SK-N-SH treated with all-trans-retinoic acid at 6 μM for 48 hours (cell line): Measurements from ENCODE around the gene H2BK1.

Experiments
- ATAC-seq: fragments of 200-7000 bp; cut with Tn5 transposase; 3 replicates; pipeline ENCODE4 v1.9.1; 2020; ENCODE audit warnings: mild to moderate bottlenecking, moderate library complexity
- ARNTL ChIP-seq: fragments of 450-650 bp; formaldehyde crosslinking; IDR thresholded peaks from 2 replicates; pipeline ENCODE4 v1.5.0; 2020; ENCODE audit warnings: low read depth, mild to moderate bottlenecking, moderate library complexity, borderline replicate concordance
- BACH2 ChIP-seq: fragments of 250-450 bp; sonication (Bioruptor Pico); IDR thresholded peaks from 2 replicates; pipeline ENCODE4 v1.9.0; 2021; ENCODE audit warnings: mild to moderate bottlenecking, borderline replicate concordance
- CREB5 ChIP-seq: fragments of 250-450 bp; sonication (Bioruptor Pico); IDR thresholded peaks from 2 replicates; pipeline ENCODE4 v1.5.1; 2020; ENCODE audit warnings: low read depth, mild to moderate bottlenecking, moderate library complexity
- CSDC2 ChIP-seq: fragments of 250-450 bp; sonication (Bioruptor Pico); IDR thresholded peaks from 2 replicates; pipeline ENCODE4 v1.5.0; 2020; ENCODE audit warnings: mild to moderate bottlenecking, moderate library complexity
- CSRNP3 ChIP-seq: fragments of 250-450 bp; sonication (Bioruptor Pico); IDR thresholded peaks from 2 replicates; pipeline ENCODE4 v1.5.1; 2021; ENCODE audit warnings: mild to moderate bottlenecking, moderate library complexity
- ESRRG ChIP-seq: fragments of 250-450 bp; sonication (Bioruptor Pico); IDR thresholded peaks from 2 replicates; pipeline ENCODE4 v1.6.1; 2021; ENCODE audit warnings: mild to moderate bottlenecking
- GLIS3 ChIP-seq: fragments of 250-450 bp; sonication (Bioruptor Pico); IDR thresholded peaks from 2 replicates; pipeline ENCODE4 v1.5.0; 2020; ENCODE audit warnings: mild to moderate bottlenecking, moderate library complexity
- OSR1 ChIP-seq: fragments of 250-450 bp; sonication (Bioruptor Pico); IDR thresholded peaks from 2 replicates; pipeline ENCODE4 v1.8.0; 2022; ENCODE audit warnings: moderate library complexity, mild to moderate bottlenecking, inconsistent platforms
- PATZ1 ChIP-seq: fragments of 250-450 bp; sonication (Bioruptor Pico); IDR thresholded peaks from 2 replicates; pipeline ENCODE4 v1.8.0; 2020; ENCODE audit warnings: mild to moderate bottlenecking, moderate library complexity, borderline replicate concordance
- POU6F1 ChIP-seq: fragments of 250-450 bp; sonication (Bioruptor Pico); IDR thresholded peaks from 2 replicates; pipeline ENCODE4 v1.8.0; 2021; ENCODE audit warnings: low read depth, mild to moderate bottlenecking, moderate library complexity, borderline replicate concordance
- PPARA ChIP-seq: fragments of 250-450 bp; sonication (Bioruptor Pico); IDR thresholded peaks from 2 replicates; pipeline ENCODE4 v1.5.0; 2020; ENCODE audit warnings: mild to moderate bottlenecking, borderline replicate concordance
- RARB ChIP-seq: fragments of 250-450 bp; sonication (Bioruptor Pico); IDR thresholded peaks from 2 replicates; pipeline ENCODE4 v1.8.0; 2021; ENCODE audit warnings: mild to moderate bottlenecking, moderate library complexity
- SNAI2 ChIP-seq: fragments of 250-450 bp; sonication (Bioruptor Pico); IDR thresholded peaks from 2 replicates; pipeline ENCODE4 v1.5.0; 2020; ENCODE audit warnings: mild to moderate bottlenecking, moderate library complexity
- TCF4 ChIP-seq: fragments of 250-450 bp; sonication (Bioruptor Pico); IDR thresholded peaks from 2 replicates; pipeline ENCODE4 v1.8.0; 2021; ENCODE audit warnings: mild to moderate bottlenecking, moderate library complexity, borderline replicate concordance
- TOX ChIP-seq: fragments of 250-450 bp; sonication (Bioruptor Pico); IDR thresholded peaks from 2 replicates; pipeline ENCODE4 v1.8.0; 2021; ENCODE audit warnings: mild to moderate bottlenecking, moderate library complexity, borderline replicate concordance
- TSHZ2 ChIP-seq: fragments of 250-450 bp; sonication (Bioruptor Pico); IDR thresholded peaks from 2 replicates; pipeline ENCODE4 v1.5.0; 2020; ENCODE audit warnings: mild to moderate bottlenecking, moderate library complexity
- ZC3H10 ChIP-seq: fragments of 250-450 bp; sonication (Bioruptor Pico); IDR thresholded peaks from 2 replicates; pipeline ENCODE4 v1.5.1; 2021; ENCODE audit warnings: mild to moderate bottlenecking, moderate library complexity
- ZFP3 ChIP-seq: fragments of 250-450 bp; sonication (Bioruptor Pico); IDR thresholded peaks from 2 replicates; pipeline ENCODE4 v1.5.0; 2020; ENCODE audit warnings: mild to moderate bottlenecking, moderate library complexity
- ZFP30 ChIP-seq: fragments of 450-650 bp; formaldehyde crosslinking; IDR thresholded peaks from 2 replicates; pipeline ENCODE4 v1.5.0; 2022; ENCODE audit warnings: mild to moderate bottlenecking, moderate library complexity
- ZNF565 ChIP-seq: fragments of 450-650 bp; formaldehyde crosslinking; conservative IDR thresholded peaks from 2 replicates; pipeline ENCODE4 v1.5.0; 2020; ENCODE audit warnings: low read depth, mild to moderate bottlenecking, moderate library complexity
- ZNF70 ChIP-seq: fragments of 450-650 bp; formaldehyde crosslinking; IDR thresholded peaks from 2 replicates; pipeline ENCODE4 v1.5.0; 2020; ENCODE audit warnings: mild to moderate bottlenecking, moderate library complexity
- ZNF8 ChIP-seq: fragments of 450-650 bp; formaldehyde crosslinking; IDR thresholded peaks from 2 replicates; pipeline ENCODE4 v1.5.0; 2020; ENCODE audit warnings: mild to moderate bottlenecking, moderate library complexity

Gene H2BK1

GRCh38 chr7:151208253-151208862 is 1.9 kb downstream of the H2BK1 start:
- no peak for ATAC-seq
- no peak for TF ChIP-seq GLIS3 (CRISPR knock-in tag)
- no peak for TF ChIP-seq ZC3H10
- TF ChIP-seq TSHZ2 (CRISPR knock-in tag) = no peak
- TF ChIP-seq OSR1 (CRISPR knock-in tag) = no peak
- TF ChIP-seq CSRNP3 (CRISPR knock-in tag) = no peak
- TF ChIP-seq ZNF8 (CRISPR knock-in tag) = no peak
- TF ChIP-seq PATZ1 (CRISPR knock-in tag) = no peak
- no peak for TF ChIP-seq ARNTL (CRISPR knock-in tag)
- no peak for TF ChIP-seq ESRRG (CRISPR knock-in tag)
- TF ChIP-seq ZFP3 (CRISPR knock-in tag) = no peak
- no peak for TF ChIP-seq POU6F1 (CRISPR knock-in tag)
- TF ChIP-seq CREB5 (CRISPR knock-in tag) = no peak
- no peak for TF ChIP-seq ZNF70
- no peak for TF ChIP-seq CSDC2 (CRISPR knock-in tag)
- no peak for TF ChIP-seq TOX
- TF ChIP-seq RARB (CRISPR knock-in tag) = no peak
- TF ChIP-seq PPARA (CRISPR knock-in tag) = no peak
- no peak for TF ChIP-seq BACH2 (CRISPR knock-in tag)

GRCh38 chr7:151207804-151208203 is 2.5 kb downstream of the H2BK1 start:
- TF ChIP-seq ESRRG (CRISPR knock-in tag) (no peak), ZFP3 (CRISPR knock-in tag) (no peak), ZNF565 (CRISPR knock-in tag) (no peak), ARNTL (CRISPR knock-in tag) (no peak), ZNF8 (CRISPR knock-in tag) (no peak), POU6F1 (CRISPR knock-in tag) (no peak), TCF4 (CRISPR knock-in tag) (no peak), OSR1 (CRISPR knock-in tag) (no peak), CREB5 (CRISPR knock-in tag) (no peak), CSRNP3 (CRISPR knock-in tag) (no peak), ZFP30 (CRISPR knock-in tag) (no peak), PATZ1 (CRISPR knock-in tag) (no peak), SNAI2 (no peak), BACH2 (CRISPR knock-in tag) (no peak)
- ATAC-seq = no peak
